Parathyroid adenoma (tissue), 2 donors: ENCODE data around the gene SLC13A1.
"Not testable (repeated sequence)": the region's sequence is repeated elsewhere in the genome, so short reads cannot be mapped to it uniquely, and the experiment has no call there.

Experiments
- H2AFZ ChIP-seq: fragments of 300-600 bp; sonication (generic); one replicate; pipeline ENCODE4 v1.7.0; 2017; ENCODE audit warnings: antibody characterized with exemption, mild to moderate bottlenecking
- H3K27ac ChIP-seq: fragments of 300-600 bp; sonication (generic); one replicate; pipeline ENCODE4 v1.7.0; 2017
- H3K27me3 ChIP-seq: fragments of 300-600 bp; sonication (generic); one replicate; pipeline ENCODE4 v1.7.0; 2017; ENCODE audit warnings: low read length; ENCODE audit not compliant: control insufficient read depth, insufficient read depth
- H3K36me3 ChIP-seq: fragments of 300-600 bp; sonication (generic); one replicate; pipeline ENCODE4 v1.7.0; 2017; ENCODE audit warnings: low read length; ENCODE audit not compliant: control insufficient read depth, insufficient read depth
- H3K4me1 ChIP-seq: fragments of 300-600 bp; sonication (generic); one replicate; pipeline ENCODE4 v1.7.0; 2017; ENCODE audit warnings: control low read depth
- H3K4me2 ChIP-seq: fragments of 300-600 bp; sonication (generic); one replicate; pipeline ENCODE4 v1.7.0; 2017; ENCODE audit warnings: low read length
- H3K4me3 ChIP-seq: fragments of 300-600 bp; sonication (generic); one replicate; pipeline ENCODE4 v1.7.0; 2017; ENCODE audit warnings: low read depth, low read length
- H3K79me2 ChIP-seq: fragments of 300-600 bp; sonication (generic); one replicate; pipeline ENCODE4 v1.7.0; 2017; ENCODE audit warnings: control low read depth
- H3K9ac ChIP-seq: fragments of 300-600 bp; sonication (generic); one replicate; pipeline ENCODE4 v1.7.0; 2017; ENCODE audit warnings: mild to moderate bottlenecking
- H3K9me3 ChIP-seq: fragments of 300-600 bp; sonication (generic); one replicate; pipeline ENCODE4 v1.7.0; 2017; ENCODE audit warnings: low read length; ENCODE audit not compliant: control insufficient read depth
- TF ChIP-seq, protein P1 (sequence below): fragments of 300-600 bp; sonication (generic); IDR thresholded peaks from one replicate; pipeline ENCODE4 v1.7.0; 2017; ENCODE audit warnings: antibody characterized with exemption, mild to moderate bottlenecking
- donor health status: primary hyperparathyroidism.

Gene SLC13A1

GRCh38 chr7:123096434-123096833 is 103.3 kb downstream of the SLC13A1 start:
- Histone ChIP-seq H3K4me1 (no peaks in the 10 kb centered on the region), H3K36me3 (no peaks in the 10 kb centered on the region), H3K27ac (no peak overlapping the region), H3K4me2 (no peak overlapping the region), H2AFZ (no peak overlapping the region), H3K79me2 (no peaks in the 10 kb centered on the region), H3K9ac (no peak overlapping the region), H3K27me3 (no peaks in the 10 kb centered on the region), H3K4me3 (no peak overlapping the region), H3K9me3 (no peaks in the 10 kb centered on the region)
- TF ChIP-seq, protein P1, sequence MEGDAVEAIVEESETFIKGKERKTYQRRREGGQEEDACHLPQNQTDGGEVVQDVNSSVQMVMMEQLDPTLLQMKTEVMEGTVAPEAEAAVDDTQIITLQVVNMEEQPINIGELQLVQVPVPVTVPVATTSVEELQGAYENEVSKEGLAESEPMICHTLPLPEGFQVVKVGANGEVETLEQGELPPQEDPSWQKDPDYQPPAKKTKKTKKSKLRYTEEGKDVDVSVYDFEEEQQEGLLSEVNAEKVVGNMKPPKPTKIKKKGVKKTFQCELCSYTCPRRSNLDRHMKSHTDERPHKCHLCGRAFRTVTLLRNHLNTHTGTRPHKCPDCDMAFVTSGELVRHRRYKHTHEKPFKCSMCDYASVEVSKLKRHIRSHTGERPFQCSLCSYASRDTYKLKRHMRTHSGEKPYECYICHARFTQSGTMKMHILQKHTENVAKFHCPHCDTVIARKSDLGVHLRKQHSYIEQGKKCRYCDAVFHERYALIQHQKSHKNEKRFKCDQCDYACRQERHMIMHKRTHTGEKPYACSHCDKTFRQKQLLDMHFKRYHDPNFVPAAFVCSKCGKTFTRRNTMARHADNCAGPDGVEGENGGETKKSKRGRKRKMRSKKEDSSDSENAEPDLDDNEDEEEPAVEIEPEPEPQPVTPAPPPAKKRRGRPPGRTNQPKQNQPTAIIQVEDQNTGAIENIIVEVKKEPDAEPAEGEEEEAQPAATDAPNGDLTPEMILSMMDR: no peak

- no peaks in the 10 kb centered on the region for H3K4me1 ChIP-seq
- TF ChIP-seq, protein P1: no peak
Measured at GRCh38 chr7:123090456-123090855, 109.3 kb downstream of the SLC13A1 start.

DNA sequence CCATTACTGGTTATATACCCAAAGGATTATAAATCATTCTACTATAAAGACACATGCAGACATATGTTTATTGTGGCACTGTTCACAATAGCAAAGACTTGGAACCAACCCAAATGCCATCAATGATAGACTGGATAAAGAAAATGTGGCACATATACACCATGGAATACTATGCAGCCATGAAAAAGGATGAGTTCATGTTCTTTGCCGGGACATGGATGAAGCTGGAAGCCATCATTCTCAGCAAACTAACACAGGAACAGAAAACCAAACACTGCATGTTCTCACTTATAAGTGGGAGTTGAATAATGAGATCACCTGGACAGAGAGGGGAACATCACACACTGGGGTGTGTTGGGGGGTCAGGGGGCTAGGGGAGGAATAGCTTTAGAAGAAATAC is 112.9 kb downstream of the SLC13A1 start:
- not testable (repeated sequence) for H3K27me3 ChIP-seq, H3K79me2 ChIP-seq, H2AFZ ChIP-seq, H3K9ac ChIP-seq, H3K4me2 ChIP-seq, H3K36me3 ChIP-seq, H3K4me3 ChIP-seq, H3K27ac ChIP-seq, H3K4me1 ChIP-seq, H3K9me3 ChIP-seq

More at GRCh38 chr7:123090456-123090855, 109.3 kb downstream of the SLC13A1 start:
- Histone ChIP-seq H3K27ac (no peak overlapping the region), H3K9ac (no peak overlapping the region), H3K4me2 (no peak overlapping the region), H3K36me3 (no peaks in the 10 kb centered on the region), H3K4me3 (no peak overlapping the region), H3K9me3 (no peaks in the 10 kb centered on the region), H3K79me2 (no peaks in the 10 kb centered on the region), H3K27me3 (no peaks in the 10 kb centered on the region), H2AFZ (no peak overlapping the region)

GRCh38 chr7:123084861-123085260 is 114.9 kb downstream of the SLC13A1 start:
- H3K9ac ChIP-seq, H3K9me3 ChIP-seq, H3K4me3 ChIP-seq, H2AFZ ChIP-seq, H3K27me3 ChIP-seq, H3K79me2 ChIP-seq, H3K4me2 ChIP-seq, H3K4me1 ChIP-seq, H3K27ac ChIP-seq, H3K36me3 ChIP-seq: not testable (repeated sequence)

DNA sequence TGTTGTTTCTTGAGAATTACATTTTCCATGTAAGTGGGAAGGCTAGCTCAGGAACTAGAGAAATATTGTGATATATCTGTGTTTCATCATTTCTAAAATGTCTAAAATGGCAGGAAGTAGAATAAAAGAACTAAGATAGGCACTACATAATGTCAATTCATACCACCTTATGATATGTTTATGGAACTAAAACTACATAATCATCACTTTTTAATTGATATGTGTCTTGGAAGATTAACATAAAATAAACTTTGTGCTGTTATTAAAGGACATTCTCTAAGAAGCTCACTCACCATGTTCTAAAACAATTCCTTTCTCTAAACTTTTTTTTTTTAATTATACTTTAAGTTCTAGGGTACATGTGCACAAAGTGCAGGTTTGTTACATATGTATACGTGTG is 120.7 kb downstream of the SLC13A1 start:
- no peak overlapping the region for H3K4me2 ChIP-seq
- H3K9ac ChIP-seq: no peak overlapping the region
- no peaks in the 10 kb centered on the region for H3K4me1 ChIP-seq

More for the DNA sequence above, 120.7 kb downstream of the SLC13A1 start:
- Histone ChIP-seq H3K36me3 (no peaks in the 10 kb centered on the region), H3K27ac (no peak overlapping the region), H3K79me2 (no peaks in the 10 kb centered on the region), H3K27me3 (no peaks in the 10 kb centered on the region), H3K9me3 (no peaks in the 10 kb centered on the region), H3K4me3 (no peak overlapping the region), H2AFZ (no peak overlapping the region)
- TF ChIP-seq, protein P1: no peak
